Measurements from ENCODE around the gene GHRL. TPM values are rescaled to one million over a fixed set of nuclear protein-coding genes. Genes with fewer than 3 reads are reported as not detected.

Gene GHRL
- total and polyA plus RNA-seq, 2 donors from 2014 or later = 0.73 to 1.2 TPM

GRCh38 chr3:10248984-10249748 lies 43.6 kb downstream of the GHRL start:
- peaks cover 0 to 11% (median 10%) of the 10 kb centered on the region in 3 donors for H3K4me1 ChIP-seq (ENCODE audit: control insufficient read depth in 2 of 3, insufficient read depth in 2 of 3, low read depth in 1 of 3, low read length in 3 of 3)
- no peak for TF ChIP-seq CTCF (IDR thresholded peaks at IDR 0.05; ENCODE audit: borderline replicate concordance, extremely low read depth, insufficient read depth)
- peak overlapping the region; percentile 74 to 97 (median 78) for H3K4me3 ChIP-seq (ENCODE audit: low read length in 3 of 3)
- no peaks in the 10 kb centered on the region for H3K27me3 ChIP-seq (ENCODE audit: control insufficient read depth, insufficient read depth, low read length)
- DNase-seq = peak in 4 of 5 donors; percentile 15 to 78 (median 54)
- peaks cover 0 to 11% (median 0%) of the 10 kb centered on the region in 3 donors for H3K9me3 ChIP-seq (ENCODE audit: control insufficient read depth in 2 of 3, insufficient read depth in 1 of 3, low read length in 3 of 3)
- peak overlapping the region; percentile 62 to 90 (median 63) for H3K9ac ChIP-seq (ENCODE audit: low read length in 3 of 3)
- peaks cover 5 to 16% (median 9%) of the 10 kb centered on the region in 3 donors for H3K36me3 ChIP-seq (ENCODE audit: control insufficient read depth in 2 of 3, insufficient read depth in 3 of 3, low read length in 3 of 3)
- peak overlapping the region; percentile 49 to 55 for H3K27ac ChIP-seq (ENCODE audit: low read depth in 2 of 2, low read length in 2 of 2)
- FAIRE-seq = no peak
- intact Hi-C loops (cut with DNase I) = no loop called here

- no peak for TF ChIP-seq CTCF (IDR thresholded peaks at IDR 0.05; ENCODE audit: borderline replicate concordance, extremely low read depth, insufficient read depth)
- FAIRE-seq (no peak), DNase-seq (peak; percentile 92 to 99 (median 96))
- Histone ChIP-seq H3K27me3 (ENCODE audit: control insufficient read depth, insufficient read depth, low read length) (no peaks in the 10 kb centered on the region), H3K36me3 (ENCODE audit: control insufficient read depth in 2 of 3, insufficient read depth in 3 of 3, low read length in 3 of 3) (peaks cover 4 to 9% (median 5%) of the 10 kb centered on the region in 3 donors), H3K27ac (ENCODE audit: low read depth in 2 of 2, low read length in 2 of 2) (peak within 1 kb of the TSS; percentile 55 to 80), H3K4me1 (ENCODE audit: control insufficient read depth in 2 of 3, insufficient read depth in 2 of 3, low read depth in 1 of 3, low read length in 3 of 3) (peaks cover 0 to 11% (median 10%) of the 10 kb centered on the region in 3 donors), H3K9ac (ENCODE audit: low read length in 3 of 3) (peak within 1 kb of the TSS; percentile 62 to 90 (median 63)), H3K9me3 (ENCODE audit: control insufficient read depth in 2 of 3, insufficient read depth in 1 of 3, low read length in 3 of 3) (peaks cover 0 to 11% (median 0%) of the 10 kb centered on the region in 3 donors), H3K4me3 (ENCODE audit: low read length in 3 of 3) (peak within 1 kb of the TSS; percentile 74 to 97 (median 78))
- intact Hi-C loops (cut with DNase I) = no loop called here
These were observed 44.4 kb downstream of the GHRL start, which contains the start of gene TATDN2 for GRCh38 chr3:10248184-10248983. Gene TATDN2 (plus strand): TSS chr3:10248459. CDS start chr3:10249201, 742 bp downstream.

- FAIRE-seq (no peak), DNase-seq (peak in 2 of 5 donors; percentile 16 to 57)
- H3K36me3 ChIP-seq (ENCODE audit: control insufficient read depth in 2 of 3, insufficient read depth in 3 of 3, low read length in 3 of 3) = peaks cover 0 to 5% (median 2%) of the 10 kb centered on the region in 3 donors
- peak overlapping the region; percentile 55 to 80 for H3K27ac ChIP-seq (ENCODE audit: low read depth in 2 of 2, low read length in 2 of 2)
- no peaks in the 10 kb centered on the region for H3K27me3 ChIP-seq (ENCODE audit: control insufficient read depth, insufficient read depth, low read length)
- TF ChIP-seq CTCF (IDR thresholded peaks at IDR 0.05; ENCODE audit: borderline replicate concordance, extremely low read depth, insufficient read depth) = no peak
- intact Hi-C loops (cut with DNase I) = no loop called here
- peaks cover 0 to 11% (median 10%) of the 10 kb centered on the region in 3 donors for H3K4me1 ChIP-seq (ENCODE audit: control insufficient read depth in 2 of 3, insufficient read depth in 2 of 3, low read depth in 1 of 3, low read length in 3 of 3)
- peaks cover 0 to 11% (median 0%) of the 10 kb centered on the region in 3 donors for H3K9me3 ChIP-seq (ENCODE audit: control insufficient read depth in 2 of 3, insufficient read depth in 1 of 3, low read length in 3 of 3)
- peak overlapping the region; percentile 73 to 78 (median 76) for H3K4me3 ChIP-seq (ENCODE audit: low read length in 3 of 3)
- peak overlapping the region in 2 of 3 donors; percentile 37 to 55 for H3K9ac ChIP-seq (ENCODE audit: low read length in 3 of 3)
These were observed 45.0 kb downstream of the GHRL start for GRCh38 chr3:10247679-10248183.

All from kidney (tissue), 14 donors.